ENCODE measurements around the gene KIRREL3. TPM values are rescaled to one million over a fixed set of nuclear protein-coding genes. Genes with fewer than 3 reads are reported as not detected.

Gene KIRREL3
- total and polyA plus RNA-seq, 9 donors: 0.25 to 5.3 (median 0.48) TPM

DNA sequence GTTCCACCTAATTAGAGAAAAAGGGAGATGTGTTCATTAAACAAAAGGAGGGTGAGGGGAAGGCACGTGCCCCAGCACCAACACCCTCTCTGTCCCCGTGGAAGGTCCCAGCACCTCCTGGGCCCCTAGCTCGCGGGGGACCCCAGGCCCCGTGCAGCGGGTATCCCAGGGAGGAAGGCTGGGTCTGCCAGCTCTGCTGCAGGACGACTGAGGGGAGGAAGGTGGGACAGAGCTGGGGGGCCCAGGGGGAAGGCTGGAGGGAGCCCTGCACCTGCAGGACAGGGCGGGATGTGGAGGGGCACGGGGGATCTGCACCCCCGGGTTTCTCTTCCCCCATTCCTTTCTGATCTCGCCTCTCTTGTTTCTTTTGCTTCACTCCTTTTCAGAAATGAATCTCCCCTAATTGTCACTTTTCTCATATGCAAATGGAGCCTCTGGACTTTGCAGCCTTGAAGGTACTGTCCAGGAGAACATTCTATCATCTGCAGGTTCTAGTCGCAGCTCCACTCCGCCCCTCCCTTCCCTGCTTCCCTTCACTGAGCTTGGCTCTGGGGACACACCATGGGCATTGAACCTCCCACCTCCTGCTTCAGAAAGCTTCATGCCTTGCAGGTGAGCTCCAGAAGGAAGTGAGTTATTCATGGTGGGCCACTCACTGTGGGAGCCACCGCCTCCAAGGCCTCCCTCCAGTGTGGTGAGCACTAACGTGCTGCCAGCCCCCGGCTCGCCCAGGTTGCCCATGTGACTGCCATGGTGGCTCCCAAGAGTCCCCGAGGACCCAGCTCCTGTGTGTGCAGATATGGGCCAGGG, 534.1 kb downstream of the KIRREL3 start:
- no peak overlapping the region for H3K27ac ChIP-seq
- no peak for DNase-seq
- no peaks in the 10 kb centered on the region for H3K27me3 ChIP-seq
- intact Hi-C loops (cut with DNase I): no loop called here
- no peak overlapping the region for H3K4me3 ChIP-seq
- 70 to 78% (median 72%) methylated on average over 17 to 18 of the region's 18 CpGs for WGBS, 3 donors
- no peak for TF ChIP-seq POLR2A (IDR thresholded peaks at IDR 0.05)
- TF ChIP-seq, protein P1, sequence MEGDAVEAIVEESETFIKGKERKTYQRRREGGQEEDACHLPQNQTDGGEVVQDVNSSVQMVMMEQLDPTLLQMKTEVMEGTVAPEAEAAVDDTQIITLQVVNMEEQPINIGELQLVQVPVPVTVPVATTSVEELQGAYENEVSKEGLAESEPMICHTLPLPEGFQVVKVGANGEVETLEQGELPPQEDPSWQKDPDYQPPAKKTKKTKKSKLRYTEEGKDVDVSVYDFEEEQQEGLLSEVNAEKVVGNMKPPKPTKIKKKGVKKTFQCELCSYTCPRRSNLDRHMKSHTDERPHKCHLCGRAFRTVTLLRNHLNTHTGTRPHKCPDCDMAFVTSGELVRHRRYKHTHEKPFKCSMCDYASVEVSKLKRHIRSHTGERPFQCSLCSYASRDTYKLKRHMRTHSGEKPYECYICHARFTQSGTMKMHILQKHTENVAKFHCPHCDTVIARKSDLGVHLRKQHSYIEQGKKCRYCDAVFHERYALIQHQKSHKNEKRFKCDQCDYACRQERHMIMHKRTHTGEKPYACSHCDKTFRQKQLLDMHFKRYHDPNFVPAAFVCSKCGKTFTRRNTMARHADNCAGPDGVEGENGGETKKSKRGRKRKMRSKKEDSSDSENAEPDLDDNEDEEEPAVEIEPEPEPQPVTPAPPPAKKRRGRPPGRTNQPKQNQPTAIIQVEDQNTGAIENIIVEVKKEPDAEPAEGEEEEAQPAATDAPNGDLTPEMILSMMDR (IDR thresholded peaks at IDR 0.05): no peak
- TF ChIP-seq EP300 (IDR thresholded peaks at IDR 0.05): no peak
- peaks cover 6% of the 10 kb centered on the region for H3K4me1 ChIP-seq (ENCODE audit: insufficient read depth)
- no peaks in the 10 kb centered on the region for H3K36me3 ChIP-seq
- no peaks in the 10 kb centered on the region for H3K9me3 ChIP-seq

DNA sequence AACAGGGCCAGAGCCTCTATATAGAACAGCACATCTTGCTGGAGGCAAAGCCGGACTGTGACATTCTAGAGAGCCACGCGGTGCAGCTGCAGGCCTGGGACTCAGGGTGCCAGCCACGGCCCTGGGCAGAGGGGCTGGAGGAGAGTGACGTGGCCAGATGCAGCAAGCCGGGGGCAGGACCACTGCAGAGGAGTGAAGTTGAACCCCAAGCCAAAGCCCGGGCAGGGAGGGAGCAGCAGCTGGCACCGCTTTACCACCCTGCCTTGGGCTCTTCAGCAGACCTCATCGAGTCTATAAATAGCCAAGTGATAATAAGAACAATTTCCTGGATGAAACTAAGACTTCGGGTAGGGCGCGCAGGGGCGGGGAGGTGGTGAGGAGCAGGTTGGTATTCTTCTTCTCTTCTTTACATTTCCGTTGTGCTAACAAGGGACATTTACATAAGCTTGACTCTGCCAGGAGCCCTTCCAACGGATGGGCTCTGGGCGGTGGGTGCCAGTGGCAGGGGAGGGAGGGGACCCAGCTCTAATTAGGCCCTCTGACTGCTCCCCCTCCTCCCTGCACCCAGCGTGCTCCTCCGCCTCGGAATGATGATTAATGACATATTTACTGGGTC, 534.9 kb downstream of the KIRREL3 start:
- H3K36me3 ChIP-seq: no peaks in the 10 kb centered on the region
- intact Hi-C loops (cut with DNase I): no loop called here
- WGBS, 3 donors: 38 to 51% (median 49%) methylated on average over 19 of the region's 19 CpGs
- H3K27me3 ChIP-seq: no peaks in the 10 kb centered on the region
- no peaks in the 10 kb centered on the region for H3K9me3 ChIP-seq
- DNase-seq: no peak
- H3K4me3 ChIP-seq: no peak overlapping the region
- TF ChIP-seq POLR2A (IDR thresholded peaks at IDR 0.05) (no peak), EP300 (IDR thresholded peaks at IDR 0.05) (no peak)
- TF ChIP-seq, protein P1 (IDR thresholded peaks at IDR 0.05): no peak
- peaks cover 6% of the 10 kb centered on the region for H3K4me1 ChIP-seq (ENCODE audit: insufficient read depth)
- H3K27ac ChIP-seq: no peak overlapping the region

DNA sequence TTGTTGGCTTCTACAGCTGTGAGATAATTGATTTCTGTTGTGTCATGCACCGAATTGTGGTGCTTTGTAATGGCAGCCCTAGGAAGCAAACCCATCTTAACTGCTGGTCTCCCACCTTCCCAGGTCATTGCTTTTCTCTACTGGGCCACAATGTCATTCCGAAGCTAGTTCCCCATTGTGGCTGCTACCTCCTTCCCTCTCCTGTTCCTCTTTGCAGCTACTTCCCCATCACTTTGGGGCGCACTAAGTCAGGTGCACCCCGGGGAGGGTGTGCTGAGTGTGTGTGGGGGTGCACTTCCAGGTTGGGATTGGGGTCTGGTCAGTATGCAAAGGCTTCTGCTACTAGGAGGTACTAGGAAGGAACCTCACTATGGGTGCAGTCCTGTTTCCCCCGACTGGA, 535.8 kb downstream of the KIRREL3 start:
- intact Hi-C loops (cut with DNase I): no loop called here

DNA sequence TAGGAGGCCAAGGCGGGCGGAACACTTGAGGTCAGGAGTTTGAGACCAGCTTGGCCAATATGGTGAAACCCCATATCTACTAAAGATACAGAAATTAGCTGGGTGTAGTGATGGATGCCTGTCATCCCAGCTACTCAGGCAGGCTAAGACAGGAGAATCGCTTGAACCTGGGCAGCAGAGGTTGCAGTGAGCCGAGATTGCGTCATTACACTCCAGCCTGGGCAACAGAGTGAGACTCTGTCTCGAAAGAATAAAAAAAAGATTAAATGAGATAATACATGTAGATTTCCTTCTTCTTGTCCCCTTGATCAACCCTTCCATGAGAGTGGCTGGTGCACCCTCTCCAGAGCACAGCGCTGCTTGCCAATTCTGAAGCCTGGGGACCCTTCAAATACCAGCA, 538.1 kb downstream of the KIRREL3 start:
- no peak overlapping the region for H3K4me3 ChIP-seq
- H3K27ac ChIP-seq: no peak overlapping the region
- TF ChIP-seq POLR2A (IDR thresholded peaks at IDR 0.05) (no peak), EP300 (IDR thresholded peaks at IDR 0.05) (no peak)
- TF ChIP-seq, protein P1 (IDR thresholded peaks at IDR 0.05): no peak
- H3K36me3 ChIP-seq: no peaks in the 10 kb centered on the region
- 96 to 99% (median 98%) methylated on average over 7 of the region's 7 CpGs for WGBS, 3 donors
- H3K9me3 ChIP-seq: no peaks in the 10 kb centered on the region
- no peak for DNase-seq
- no peaks in the 10 kb centered on the region for H3K27me3 ChIP-seq
- H3K4me1 ChIP-seq (ENCODE audit: insufficient read depth): peaks cover 5% of the 10 kb centered on the region
- intact Hi-C loops (cut with DNase I): no loop called here

More for the DNA sequence above, 535.8 kb downstream of the KIRREL3 start:
- peaks cover 6% of the 10 kb centered on the region for H3K4me1 ChIP-seq (ENCODE audit: insufficient read depth)
- WGBS, 3 donors: 92 to 98% (median 94%) methylated on average over 5 of the region's 5 CpGs
- no peak overlapping the region for H3K4me3 ChIP-seq
- H3K27me3 ChIP-seq: no peaks in the 10 kb centered on the region
- H3K27ac ChIP-seq: no peak overlapping the region
- TF ChIP-seq EP300 (IDR thresholded peaks at IDR 0.05) (no peak), POLR2A (IDR thresholded peaks at IDR 0.05) (no peak)
- TF ChIP-seq, protein P1 (IDR thresholded peaks at IDR 0.05): no peak
- no peaks in the 10 kb centered on the region for H3K9me3 ChIP-seq
- no peak for DNase-seq
- H3K36me3 ChIP-seq: no peaks in the 10 kb centered on the region

All from ovary (tissue), 9 donors.